ENCODE data around the gene RAB31.

DNA sequence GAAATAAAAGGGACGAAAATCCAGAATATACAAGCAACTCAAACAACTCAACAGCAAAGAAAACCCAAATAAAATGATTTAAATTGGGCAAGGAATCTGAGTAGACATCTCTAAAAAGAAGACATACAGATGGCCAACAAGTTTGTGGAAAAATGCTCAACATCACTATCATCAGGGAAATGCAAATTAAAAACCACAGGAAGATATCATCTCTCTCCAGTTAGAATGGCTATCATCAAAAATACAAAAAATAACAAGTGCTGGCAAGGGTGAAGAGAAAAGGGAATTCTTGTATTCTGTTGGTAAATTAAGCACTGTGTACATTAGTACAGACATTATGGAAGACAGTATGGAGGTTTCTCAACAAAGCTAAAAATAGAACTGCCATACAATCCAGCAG lies 80.0 kb downstream of the RAB31 start:
- TF ChIP-seq ZNF747 (tag by site-specific recombination; IDR thresholded peaks at IDR 0.05) (no peak), CTCF (tag by site-specific recombination; IDR thresholded peaks at IDR 0.05) (no peak), ZSCAN30 (tag by site-specific recombination; IDR thresholded peaks at IDR 0.05) (no peak), ZNF610 (tag by site-specific recombination; IDR thresholded peaks at IDR 0.05; ENCODE audit: borderline replicate concordance) (no peak)
